GOT3 (cell line): ENCODE measurements around the gene FMNL1.
"Not testable (repeated sequence)": the region's sequence is repeated elsewhere in the genome, so short reads cannot be mapped to it uniquely, and the experiment has no call there.

Experiments used
- DNase-seq: peaks from one replicate; lab custom pipeline; 2025; ENCODE audit warnings: mixed read lengths; lab: John Stamatoyannopoulos, UW

Gene FMNL1

GRCh38 chr17:45221081-45222013 is at the start of gene FMNL1:
Gene FMNL1 (plus strand): TSS chr17:45221885. CDS start chr17:45222125, 240 bp downstream.
- DNase-seq = no peak

GRCh38 chr17:45172232-45172540 is 49.5 kb upstream of the FMNL1 start:
- DNase-seq = no peak

GRCh38 chr17:45172541-45173286 is 49.0 kb upstream of the FMNL1 start:
- DNase-seq = no peak

- DNase-seq = no peak
Measured at GRCh38 chr17:45175759-45176115, 45.9 kb upstream of the FMNL1 start.

- no peak for DNase-seq
Measured at GRCh38 chr17:45177563-45177962, 44.1 kb upstream of the FMNL1 start.

- DNase-seq = no peak
Measured at GRCh38 chr17:45184144-45184543, 37.5 kb upstream of the FMNL1 start.

- DNase-seq = no peak
Measured at GRCh38 chr17:45186801-45187354, 34.8 kb upstream of the FMNL1 start.

- no peak for DNase-seq
Measured at GRCh38 chr17:45189009-45189408, 32.7 kb upstream of the FMNL1 start.

GRCh38 chr17:45190503-45191255 is 31.0 kb upstream of the FMNL1 start:
- DNase-seq = no peak

GRCh38 chr17:45195424-45195823 is 26.3 kb upstream of the FMNL1 start:
- DNase-seq = no peak

GRCh38 chr17:45197108-45197507 is 24.6 kb upstream of the FMNL1 start:
- no peak for DNase-seq

GRCh38 chr17:45197555-45198334 is 23.9 kb upstream of the FMNL1 start:
- peak; percentile 71 for DNase-seq

GRCh38 chr17:45200701-45201100 is 21.0 kb upstream of the FMNL1 start:
- DNase-seq = no peak

- no peak for DNase-seq
Measured at GRCh38 chr17:45201457-45201856, 20.2 kb upstream of the FMNL1 start.

GRCh38 chr17:45201880-45202279 is 19.8 kb upstream of the FMNL1 start:
- DNase-seq = not testable (repeated sequence)

- peak; percentile 43 for DNase-seq
Measured at GRCh38 chr17:45218895-45219661, 2.6 kb upstream of the FMNL1 start.

- DNase-seq = no peak
Measured at GRCh38 chr17:45220079-45220478, 1.6 kb upstream of the FMNL1 start.

GRCh38 chr17:45222014-45222288 is 266 bp downstream of the FMNL1 start:
- DNase-seq = no peak

GRCh38 chr17:45222289-45222995 is 757 bp downstream of the FMNL1 start:
- DNase-seq = no peak

- DNase-seq = no peak
Measured at GRCh38 chr17:45222996-45223538, 1.4 kb downstream of the FMNL1 start.
